BJ (cell line): ENCODE measurements around the gene RAC2. TPM values are rescaled to one million over a fixed set of nuclear protein-coding genes. Genes with fewer than 3 reads are reported as not detected.

Source experiments
- CTCF ChIA-PET: fragments of 350-600 bp; formaldehyde crosslinking; extraction: SDS; loops from one replicate; lab custom pipeline; 2021; ENCODE audit warnings: antibody characterized with exemption, inconsistent platforms; lab: Yijun Ruan, JAX
- POLR2A ChIA-PET: fragments of 300-600 bp; sonication (Branson Sonifier 250); formaldehyde crosslinking; extraction: SDS; loops from one replicate; lab custom pipeline; 2021; ENCODE audit warnings: antibody characterized with exemption; lab: Charles Lee
- DNase-seq: peaks from one replicate; pipeline ENCODE4 v3.0.0-alpha.2; 2011; ENCODE audit warnings: low read depth
- H3K27me3 ChIP-seq: 2 replicates; pipeline ENCODE4 v1.6.0; 2011; ENCODE audit warnings: low read length; ENCODE audit not compliant: control insufficient read depth, insufficient read depth
- H3K36me3 ChIP-seq: 2 replicates; pipeline ENCODE4 v1.5.1; 2011; ENCODE audit warnings: low read length; ENCODE audit not compliant: control insufficient read depth, insufficient read depth
- H3K4me3 ChIP-seq: 2 replicates; pipeline ENCODE4 v1.5.1; 2011; ENCODE audit warnings: low read depth, mild to moderate bottlenecking, control low read depth, low read length
- polyA plus RNA-seq: library from polyadenylated mRNA; depleted of rRNA; stranded (reverse); fragments of >200 nt; gene quantifications from 2 replicates; pipeline ENCODE4 v1.2.3, GENCODE V29; 2011
- TF ChIP-seq, protein P1 (sequence below): IDR thresholded peaks from 2 replicates; pipeline ENCODE4 v1.5.1; 2011; ENCODE audit warnings: low read depth, mild to moderate bottlenecking, control low read depth, inconsistent platforms, low read length, moderate library complexity; ENCODE audit not compliant: insufficient read depth

The RAC2 gene
- polyA plus RNA-seq, 1 experiment = 25.7 TPM

DNA sequence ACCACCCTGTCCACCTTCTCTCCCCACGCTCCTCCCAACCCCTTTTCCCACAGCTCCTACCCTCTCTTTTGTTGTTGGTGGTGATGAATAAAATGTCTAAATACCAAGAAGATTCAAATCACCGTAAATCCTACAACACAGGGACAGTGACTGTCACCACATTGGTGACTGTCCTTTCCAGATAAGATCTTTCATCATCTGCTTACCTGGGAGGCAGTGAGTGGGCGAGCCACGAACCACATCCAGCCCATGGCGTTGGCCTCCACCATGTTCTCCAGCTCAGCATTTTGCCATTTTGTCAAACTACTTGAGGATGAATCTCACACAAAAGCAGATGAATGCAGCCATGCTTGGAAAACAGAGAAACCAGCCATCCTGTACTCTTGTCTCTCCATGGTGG is 31.6 kb upstream of the RAC2 start:
- Histone ChIP-seq H3K36me3 (no peaks in the 10 kb centered on the region), H3K4me3 (no peak overlapping the region), H3K27me3 (no peaks in the 10 kb centered on the region)
- CTCF ChIA-PET = interaction anchor here (1.7 kb wide), 1 partner anchor 15 kb away, joined by 11 read pairs; no protein-coding TSS in a partner anchor
- DNase-seq = no peak
- POLR2A ChIA-PET = no interaction called here
- TF ChIP-seq, protein P1, sequence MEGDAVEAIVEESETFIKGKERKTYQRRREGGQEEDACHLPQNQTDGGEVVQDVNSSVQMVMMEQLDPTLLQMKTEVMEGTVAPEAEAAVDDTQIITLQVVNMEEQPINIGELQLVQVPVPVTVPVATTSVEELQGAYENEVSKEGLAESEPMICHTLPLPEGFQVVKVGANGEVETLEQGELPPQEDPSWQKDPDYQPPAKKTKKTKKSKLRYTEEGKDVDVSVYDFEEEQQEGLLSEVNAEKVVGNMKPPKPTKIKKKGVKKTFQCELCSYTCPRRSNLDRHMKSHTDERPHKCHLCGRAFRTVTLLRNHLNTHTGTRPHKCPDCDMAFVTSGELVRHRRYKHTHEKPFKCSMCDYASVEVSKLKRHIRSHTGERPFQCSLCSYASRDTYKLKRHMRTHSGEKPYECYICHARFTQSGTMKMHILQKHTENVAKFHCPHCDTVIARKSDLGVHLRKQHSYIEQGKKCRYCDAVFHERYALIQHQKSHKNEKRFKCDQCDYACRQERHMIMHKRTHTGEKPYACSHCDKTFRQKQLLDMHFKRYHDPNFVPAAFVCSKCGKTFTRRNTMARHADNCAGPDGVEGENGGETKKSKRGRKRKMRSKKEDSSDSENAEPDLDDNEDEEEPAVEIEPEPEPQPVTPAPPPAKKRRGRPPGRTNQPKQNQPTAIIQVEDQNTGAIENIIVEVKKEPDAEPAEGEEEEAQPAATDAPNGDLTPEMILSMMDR = no peak

DNA sequence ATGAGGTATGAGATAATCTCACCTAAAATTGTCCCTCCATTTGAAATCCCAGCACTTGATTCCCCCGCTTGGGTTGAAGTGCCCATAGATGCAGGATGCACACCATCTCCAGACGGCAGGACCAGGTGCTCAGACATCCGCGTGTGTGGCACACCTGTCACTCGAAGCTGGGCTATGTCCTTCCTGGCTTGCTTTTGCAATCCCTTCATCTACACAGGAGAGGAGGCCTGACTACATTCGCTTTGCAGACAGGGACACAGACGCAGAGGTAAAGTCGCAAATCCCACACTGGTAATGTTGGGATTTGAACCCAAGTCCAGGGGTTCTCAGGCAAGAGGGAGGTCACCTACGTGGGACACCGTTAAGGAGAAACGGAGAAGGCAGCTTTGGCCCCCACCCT is 31.1 kb upstream of the RAC2 start:
- ChIA-PET POLR2A (no interaction called here), CTCF (interaction anchor here (0.9 to 1.7 kb wide), 2 partner anchors 9 to 15 kb away, joined by 3 to 11 read pairs; no protein-coding TSS in a partner anchor)
- H3K27me3 ChIP-seq = no peaks in the 10 kb centered on the region
- no peak overlapping the region for H3K4me3 ChIP-seq
- TF ChIP-seq, protein P1 = no peak
- no peak for DNase-seq
- no peaks in the 10 kb centered on the region for H3K36me3 ChIP-seq

DNA sequence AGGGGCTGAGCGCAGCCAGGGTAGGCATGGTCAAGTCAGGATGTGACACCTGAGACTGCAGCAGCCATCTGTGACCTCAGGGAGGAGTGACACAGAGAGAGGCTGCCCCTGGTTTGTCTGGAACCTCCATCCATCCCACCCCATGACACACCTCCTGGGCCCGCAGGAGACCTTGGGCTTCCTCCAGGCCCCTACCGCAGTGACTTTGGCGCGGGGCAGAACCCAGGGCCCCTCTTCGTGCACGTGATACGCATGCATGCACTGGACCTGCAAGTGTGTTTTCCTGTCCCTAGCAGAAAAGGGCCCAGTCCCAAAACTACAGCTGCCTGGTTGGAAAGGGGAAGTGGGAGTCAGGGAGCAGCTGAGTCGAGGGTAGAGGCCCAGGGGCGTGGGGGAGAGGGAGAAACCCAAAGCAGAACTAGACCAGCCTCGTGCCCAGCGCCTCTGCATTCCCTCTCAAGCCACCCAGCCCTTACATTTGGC is 30.4 kb upstream of the RAC2 start:
- H3K4me3 ChIP-seq = no peak overlapping the region
- TF ChIP-seq, protein P1 = no peak
- ChIA-PET POLR2A (no interaction called here), CTCF (interaction anchor here (0.9 to 1.7 kb wide), 2 partner anchors 9 to 14 kb away, joined by 3 to 11 read pairs; no protein-coding TSS in a partner anchor)
- no peaks in the 10 kb centered on the region for H3K27me3 ChIP-seq
- no peaks in the 10 kb centered on the region for H3K36me3 ChIP-seq
- DNase-seq = no peak

DNA sequence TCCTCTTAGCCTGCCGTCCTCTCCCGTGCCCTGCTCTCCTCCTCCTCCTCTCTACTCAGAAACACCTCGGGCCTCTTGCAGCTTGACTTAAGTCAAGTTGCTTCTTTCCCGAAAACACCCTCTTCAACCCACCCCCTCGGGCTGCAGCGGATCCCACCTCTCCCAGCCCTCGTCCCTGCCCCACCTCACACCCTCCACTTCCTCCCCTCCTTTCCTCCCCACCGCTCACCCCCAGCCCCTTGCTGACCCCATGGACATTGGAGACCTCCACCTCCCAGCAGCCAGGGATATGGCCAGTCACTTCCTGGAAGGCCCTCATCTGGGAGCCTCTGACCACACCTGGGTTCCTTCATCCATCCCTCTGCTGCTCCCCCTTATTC is 29.8 kb upstream of the RAC2 start:
- TF ChIP-seq, protein P1 = no peak
- CTCF ChIA-PET = interaction anchor here (1.0 to 5.4 kb wide), 3 partner anchors 13 to 154 kb away, joined by 3 to 50 read pairs (median 4); no protein-coding TSS in a partner anchor
- POLR2A ChIA-PET = no interaction called here

DNA sequence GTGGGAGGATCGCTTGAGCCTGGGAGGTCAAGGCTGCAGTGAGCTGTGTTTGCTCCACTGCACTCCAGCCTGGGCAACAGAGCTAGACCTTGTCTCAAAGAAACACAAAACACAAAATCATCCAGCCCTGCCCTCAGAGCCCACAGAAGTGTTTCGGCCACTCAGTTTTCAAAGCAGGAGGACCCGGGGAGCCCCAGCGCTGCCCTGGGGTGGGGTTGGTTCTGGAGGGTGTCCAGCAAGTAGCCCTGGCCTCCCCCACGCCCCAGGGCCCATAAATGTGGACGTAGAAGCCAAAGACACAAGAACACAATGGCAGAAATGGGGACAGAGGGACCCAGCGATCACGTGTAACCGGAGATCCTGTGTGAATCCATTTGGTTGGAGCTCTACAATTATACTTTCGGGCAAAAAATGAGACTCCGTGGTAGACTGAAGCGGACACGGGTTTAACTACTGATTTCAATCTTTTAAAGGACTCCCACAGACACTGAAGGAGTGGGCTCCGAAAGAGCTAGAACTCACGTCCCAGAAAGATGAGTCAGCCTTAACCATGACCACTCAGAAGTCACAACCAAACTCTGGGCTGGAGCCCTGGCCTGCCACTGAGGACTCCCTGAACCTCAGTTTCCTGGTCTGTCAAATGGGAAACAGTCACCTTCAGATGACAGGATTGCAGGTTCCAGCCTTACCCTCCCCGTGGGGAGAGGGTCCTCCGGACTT is 29.2 kb upstream of the RAC2 start:
- Histone ChIP-seq H3K4me3 (no peak overlapping the region), H3K27me3 (no peaks in the 10 kb centered on the region), H3K36me3 (no peaks in the 10 kb centered on the region)
- TF ChIP-seq, protein P1 = no peak
- CTCF ChIA-PET = interaction anchor here (1.0 to 5.4 kb wide), 4 partner anchors 13 to 183 kb away, joined by 3 to 50 read pairs (median 4); no protein-coding TSS in a partner anchor
- POLR2A ChIA-PET = no interaction called here
- peak; percentile 52 for DNase-seq

More for the DNA sequence above, 29.8 kb upstream of the RAC2 start:
- H3K27me3 ChIP-seq = no peaks in the 10 kb centered on the region
- H3K36me3 ChIP-seq = no peaks in the 10 kb centered on the region
- DNase-seq = no peak
- no peak overlapping the region for H3K4me3 ChIP-seq
